ENCODE data around the gene SLC35E2B. TPM values are rescaled to one million over a fixed set of nuclear protein-coding genes. Genes with fewer than 3 reads are reported as not detected.
"Not testable (repeated sequence)": the region's sequence is repeated elsewhere in the genome, so short reads cannot be mapped to it uniquely, and the experiment has no call there.

SLC35E2B gene
- total RNA-seq, 2 experiments from 2014 or later: 23.5 to 24.5 TPM

DNA sequence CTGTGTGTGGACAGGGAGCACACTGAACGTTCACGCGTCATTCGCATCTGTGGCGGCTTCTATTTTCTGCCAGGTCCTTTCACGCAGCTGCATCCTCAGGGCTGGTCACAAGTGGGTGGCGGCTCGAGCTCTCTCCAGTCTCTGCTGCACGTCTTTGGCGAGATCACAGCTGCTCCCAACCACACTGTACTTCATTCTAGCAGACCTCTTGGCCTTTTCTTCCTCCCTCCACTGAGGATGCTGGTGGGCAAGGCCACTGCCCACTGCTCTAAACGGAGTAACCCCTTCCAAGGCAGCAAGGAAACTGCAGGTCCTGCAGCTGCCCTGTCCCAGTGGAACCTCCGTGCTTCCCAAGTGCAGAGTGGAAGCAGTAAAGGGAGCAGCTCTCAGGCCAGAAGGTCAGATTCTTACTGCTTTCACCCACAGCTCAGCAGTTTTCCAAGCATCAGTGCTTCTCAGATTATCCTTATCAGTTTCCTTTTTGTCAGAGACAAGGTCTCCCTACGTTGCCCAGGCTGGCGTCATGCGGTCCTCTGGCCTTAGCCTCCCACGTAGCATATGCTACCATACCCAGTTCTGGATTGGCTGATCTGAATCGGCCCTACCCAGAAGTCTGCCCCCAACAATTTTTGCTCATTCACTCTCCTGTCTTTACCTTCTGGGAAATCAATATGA, 44.9 kb downstream of the SLC35E2B start:
- CTCF ChIA-PET, POLR2A ChIA-PET: not testable (repeated sequence)

DNA sequence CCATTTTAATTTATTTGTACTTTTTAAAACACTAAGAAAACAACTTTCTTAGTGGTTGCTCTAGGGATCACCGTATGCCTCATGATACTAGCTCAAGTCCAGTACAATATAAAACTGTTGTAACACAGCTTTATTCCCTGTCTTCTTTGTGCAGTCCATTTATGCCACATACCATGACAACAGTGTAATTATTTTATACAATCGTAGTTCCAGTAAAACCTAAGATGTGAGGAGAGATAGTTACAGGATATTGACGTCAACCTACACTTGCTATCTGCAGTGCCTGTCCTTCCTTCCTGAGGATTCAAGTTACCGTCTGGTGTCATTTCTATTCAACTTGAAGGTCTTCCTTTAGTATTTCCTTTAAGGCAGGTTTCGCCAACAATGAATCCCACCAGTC, 46.3 kb downstream of the SLC35E2B start:
- POLR2A ChIA-PET, CTCF ChIA-PET: not testable (repeated sequence)

DNA sequence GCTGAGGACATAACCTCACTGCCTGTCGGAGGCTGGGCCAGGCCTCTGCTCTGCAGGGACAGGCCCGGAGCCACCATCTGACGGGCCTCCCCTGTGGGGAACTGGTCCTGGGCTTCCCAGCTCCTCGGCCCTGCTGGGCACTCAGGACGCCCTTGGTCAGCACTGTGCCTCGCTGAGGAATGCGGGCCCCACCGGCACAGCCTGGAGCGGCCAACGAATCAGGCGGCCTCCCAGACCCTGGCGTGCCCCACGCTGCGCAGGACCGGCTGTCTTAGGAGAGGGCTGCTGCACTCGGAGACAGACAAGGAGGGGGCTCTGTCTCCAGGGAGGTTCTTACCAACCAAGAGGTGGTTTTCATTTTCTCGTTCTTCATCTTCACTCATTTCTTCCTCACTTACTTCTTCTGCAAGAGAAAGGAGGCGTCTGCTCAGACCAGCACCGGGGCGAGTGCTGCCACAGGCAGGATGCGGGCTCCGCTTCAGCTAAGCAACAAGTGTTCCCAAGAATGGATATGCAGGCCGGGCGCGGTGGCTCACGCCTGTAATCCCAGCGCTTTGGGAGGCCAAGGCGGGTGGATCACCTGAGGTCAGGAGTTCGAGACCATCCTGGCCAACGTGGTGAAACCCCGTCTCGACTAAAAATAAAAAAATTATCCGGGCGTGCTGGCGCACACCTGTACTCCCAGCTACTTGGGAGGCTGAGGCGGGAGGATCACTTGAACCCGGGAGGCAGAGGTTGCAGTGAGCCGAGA, 51.7 kb downstream of the SLC35E2B start:
- CTCF ChIA-PET, POLR2A ChIA-PET: not testable (repeated sequence)

DNA sequence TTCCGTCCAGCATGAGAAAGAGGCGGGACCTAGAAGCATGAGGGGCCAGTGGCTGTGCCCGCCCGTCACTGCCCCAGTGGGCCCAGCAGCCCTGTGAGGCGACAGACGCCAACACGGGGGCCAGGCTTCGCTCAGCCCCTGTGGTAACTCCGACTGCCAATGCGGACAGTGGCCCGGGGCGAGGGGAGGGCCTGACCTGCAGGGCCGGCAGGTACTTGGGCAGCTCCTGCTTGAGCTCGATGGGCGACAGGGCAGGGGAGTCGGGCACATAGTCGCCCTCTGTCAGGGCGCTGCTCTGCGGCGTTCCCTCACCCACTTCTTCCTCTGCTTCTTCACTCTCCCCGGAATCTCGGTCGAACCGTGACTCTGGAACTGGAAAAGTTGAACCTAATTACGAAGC, 52.5 kb downstream of the SLC35E2B start:
- POLR2A ChIA-PET, CTCF ChIA-PET: not testable (repeated sequence)

DNA sequence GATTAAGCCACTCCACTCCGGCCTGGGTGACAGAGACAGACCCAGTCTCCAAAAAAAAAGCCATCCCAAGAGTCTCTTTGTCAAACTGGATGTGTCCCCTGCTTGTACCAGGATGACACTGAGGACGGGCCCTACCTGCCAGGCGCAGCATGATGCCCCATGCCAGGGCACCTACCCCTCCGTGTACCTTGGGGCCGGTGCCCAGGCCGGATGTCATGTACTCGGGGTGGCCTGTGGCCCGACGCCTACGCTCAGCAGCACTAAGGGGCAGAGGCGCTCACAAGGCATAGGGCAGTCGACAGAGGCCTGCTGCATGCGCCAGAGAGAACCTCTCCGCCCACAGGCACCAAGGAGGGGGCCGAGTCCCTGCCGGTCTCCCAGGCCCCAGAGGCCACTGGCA, 53.2 kb downstream of the SLC35E2B start:
- POLR2A ChIA-PET, CTCF ChIA-PET: not testable (repeated sequence)

DNA sequence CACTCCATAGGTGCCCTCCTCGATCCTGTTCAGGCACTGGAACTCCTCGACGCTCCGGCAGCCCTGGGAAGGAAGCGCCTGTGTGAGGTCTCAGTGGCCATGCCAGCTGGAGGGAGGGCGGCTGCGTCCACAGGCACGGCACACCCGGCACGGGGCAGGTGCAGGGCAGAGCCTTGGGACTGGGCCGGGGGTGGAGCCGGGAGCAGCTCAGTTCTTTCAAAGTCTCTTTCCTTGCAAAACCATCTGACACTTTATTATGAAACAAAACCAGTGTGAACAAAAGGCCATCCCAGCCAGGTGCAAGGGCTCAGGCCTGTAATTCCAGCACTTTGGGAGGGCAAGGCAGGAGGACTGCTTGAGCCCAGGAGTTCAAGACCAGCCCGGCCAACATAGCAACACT, 54.1 kb downstream of the SLC35E2B start:
- CTCF ChIA-PET, POLR2A ChIA-PET: not testable (repeated sequence)

DNA sequence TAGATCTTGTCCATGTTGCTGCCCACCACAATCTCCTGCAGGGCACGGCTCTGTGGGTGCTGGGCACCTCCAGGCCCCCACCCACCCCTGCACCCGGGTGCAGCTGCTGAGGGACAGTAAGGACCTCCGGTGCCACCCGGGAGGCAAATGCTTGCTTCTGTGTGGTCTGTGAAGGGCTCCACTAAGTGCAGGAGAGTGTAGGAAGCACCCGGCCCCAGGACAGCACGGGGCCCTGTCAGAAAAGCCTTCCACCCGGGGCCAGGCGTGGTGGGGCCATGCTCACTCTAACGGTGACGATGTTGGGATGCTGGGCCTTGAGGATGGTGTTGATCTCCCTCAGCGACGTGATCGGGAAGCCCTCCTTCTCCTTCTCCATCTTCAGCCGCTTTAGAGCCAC, 55.1 kb downstream of the SLC35E2B start:
- CTCF ChIA-PET: not testable (repeated sequence)

DNA sequence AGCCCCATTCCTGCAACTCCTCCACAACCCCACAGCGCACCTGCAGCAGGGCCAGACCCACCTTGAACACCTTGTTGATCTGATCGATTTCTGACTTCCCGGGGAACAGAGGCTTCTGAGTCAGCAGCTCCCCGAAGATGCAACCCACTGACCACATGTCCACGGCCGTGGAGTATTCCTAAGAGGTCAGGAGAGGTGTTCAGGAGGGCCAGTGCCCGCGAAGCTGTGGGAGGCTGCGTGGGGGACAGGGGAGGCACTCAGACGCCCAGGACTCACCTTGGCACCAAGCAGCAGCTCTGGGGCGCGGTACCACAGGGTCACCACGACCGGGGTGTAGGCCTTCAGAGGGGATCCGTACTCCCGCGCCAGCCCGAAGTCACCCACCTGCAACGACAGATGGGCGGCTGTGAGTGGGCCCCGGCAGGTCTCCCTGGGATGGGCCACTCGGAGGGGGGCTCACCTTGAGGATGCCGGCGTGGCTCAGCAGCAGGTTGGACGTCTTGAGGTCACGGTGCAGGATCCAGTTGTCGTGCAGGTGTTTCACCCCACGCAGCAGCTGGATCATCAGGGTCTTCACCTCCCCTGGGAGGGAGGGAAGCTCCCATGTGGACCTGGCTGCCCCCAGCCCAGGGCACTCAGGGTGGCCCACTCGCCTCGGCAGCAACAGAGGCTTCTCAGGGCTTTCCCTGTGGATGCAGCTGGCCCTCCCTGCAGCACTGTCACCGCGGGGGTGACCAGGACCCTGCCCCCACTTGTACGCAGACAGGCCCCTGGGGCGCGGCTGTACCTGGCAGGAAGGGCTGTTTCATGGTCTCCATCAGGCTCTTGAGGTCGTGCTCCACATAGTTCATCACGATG, 55.7 kb downstream of the SLC35E2B start:
- CTCF ChIA-PET, POLR2A ChIA-PET: not testable (repeated sequence)

More for the DNA sequence above, 55.1 kb downstream of the SLC35E2B start:
- POLR2A ChIA-PET: not testable (repeated sequence)

DNA sequence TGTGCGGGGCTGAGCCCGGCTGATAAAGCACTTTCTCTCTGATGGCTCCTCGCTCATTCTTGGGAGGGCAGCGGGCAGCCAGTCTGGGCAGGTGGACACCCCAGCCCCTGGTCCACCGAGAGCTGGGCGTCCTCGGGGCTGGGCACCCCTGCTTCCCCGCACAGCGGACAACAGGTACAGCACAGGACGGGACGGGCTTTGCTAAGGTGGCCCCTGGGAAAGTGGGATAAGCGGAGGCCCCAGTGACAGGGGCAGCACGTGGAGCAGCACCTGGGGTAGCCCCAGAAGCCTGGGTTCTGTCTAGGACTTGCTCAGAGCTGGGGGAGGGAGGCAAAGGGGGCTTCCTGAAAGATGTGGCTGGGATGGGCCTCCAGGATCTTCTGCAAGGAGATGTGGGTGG, 58.0 kb downstream of the SLC35E2B start:
- CTCF ChIA-PET, POLR2A ChIA-PET: not testable (repeated sequence)

DNA sequence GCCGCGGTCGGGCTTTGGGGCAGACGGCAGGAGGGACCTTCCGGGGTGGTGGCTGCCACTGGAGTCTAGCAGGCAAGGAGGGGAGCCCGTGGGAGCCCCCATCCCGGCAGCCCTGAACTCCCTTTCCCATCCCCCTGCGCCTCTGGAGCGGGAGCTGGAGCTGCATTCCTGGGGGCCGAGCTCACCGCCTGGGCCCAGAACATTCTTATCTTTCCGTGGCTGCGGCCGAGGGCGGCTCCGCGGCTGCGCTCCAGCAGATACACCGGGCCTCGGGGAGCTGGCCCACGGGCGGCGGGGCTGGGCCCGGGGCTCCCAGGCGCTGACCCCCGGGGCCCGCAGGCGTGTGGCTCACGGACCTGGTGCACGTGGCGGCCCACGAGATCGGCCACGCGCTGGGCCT, 59.2 kb downstream of the SLC35E2B start:
- POLR2A ChIA-PET, CTCF ChIA-PET: not testable (repeated sequence)

DNA sequence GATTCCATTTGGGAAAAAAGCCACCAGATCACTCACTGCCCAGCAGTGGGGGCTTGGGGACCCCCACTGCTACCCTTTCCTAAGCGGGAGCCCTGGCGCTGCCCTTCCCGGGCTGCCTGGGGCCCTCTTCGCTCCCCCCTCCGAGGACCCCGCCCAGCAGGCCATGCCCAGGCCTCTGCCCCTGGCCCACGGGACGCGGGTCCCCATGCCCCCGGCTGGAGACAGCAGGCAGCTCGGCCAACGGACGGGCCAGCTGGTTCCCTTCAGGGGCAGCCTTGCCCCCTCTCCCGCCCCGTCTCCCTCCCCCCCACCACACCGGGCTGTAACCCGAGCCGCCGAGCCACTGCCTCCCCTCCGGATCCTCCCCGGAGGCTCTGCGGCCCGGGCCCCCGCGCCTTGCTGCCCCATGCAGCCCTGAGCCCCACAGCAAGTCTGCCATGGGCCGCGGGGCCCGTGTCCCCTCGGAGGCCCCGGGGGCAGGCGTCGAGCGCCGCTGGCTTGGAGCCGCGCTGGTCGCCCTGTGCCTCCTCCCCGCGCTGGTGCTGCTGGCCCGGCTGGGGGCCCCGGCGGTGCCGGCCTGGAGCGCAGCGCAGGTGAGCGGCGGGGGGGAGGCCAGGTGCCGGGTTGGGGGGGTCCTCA, 60.7 kb downstream of the SLC35E2B start, which contains the start of gene MMP23B:
Gene MMP23B, plus strand, starts transcription at position 392 of the 639 bp plus-strand sequence. Its CDS starts 46 bp downstream, at position 438.
- POLR2A ChIA-PET: no interaction called here
- CTCF ChIA-PET: no interaction called here

DNA sequence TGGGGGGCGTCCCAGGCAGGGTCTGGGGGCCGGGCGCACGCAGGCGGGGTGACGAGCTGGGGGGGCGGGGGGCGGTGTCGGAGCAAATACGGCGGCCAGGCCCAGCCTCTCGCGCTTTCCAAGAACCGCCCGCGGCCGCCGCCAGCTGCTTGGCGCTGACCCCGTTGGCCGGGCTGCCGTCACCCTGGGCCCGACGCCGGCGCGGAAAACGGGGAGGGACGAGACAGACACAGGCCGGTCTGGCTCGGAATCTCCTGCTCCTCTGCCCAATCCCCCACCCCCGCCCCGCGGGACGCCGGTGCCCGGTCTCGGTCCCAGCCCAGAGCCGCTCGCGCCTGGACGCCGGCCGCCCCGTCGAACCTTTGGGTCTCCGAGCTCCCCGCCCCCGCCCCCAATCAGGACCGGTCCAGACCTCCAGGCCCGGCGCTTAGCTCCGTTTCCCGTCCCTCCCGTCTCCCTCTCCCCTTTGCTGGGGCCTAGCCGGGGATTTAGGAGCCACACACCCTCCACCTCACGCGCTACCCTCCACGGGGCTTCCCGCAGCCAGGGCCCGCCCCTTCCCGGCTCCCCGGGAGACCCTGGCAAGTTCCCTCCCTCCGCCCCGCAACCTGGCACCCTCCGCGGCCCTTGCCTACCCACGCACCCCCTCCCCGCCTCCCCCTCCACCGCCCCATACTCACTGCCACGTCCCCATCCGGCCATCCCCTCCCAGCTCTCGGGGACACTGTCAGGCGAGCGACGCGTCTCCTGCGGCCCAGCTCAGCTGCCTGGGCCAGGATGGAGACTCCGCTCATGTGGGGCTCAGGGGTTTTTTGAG, 61.4 kb downstream of the SLC35E2B start:
- ChIA-PET CTCF (interaction anchor here (1.0 to 1.1 kb wide), 2 partner anchors 17 to 73 kb away, joined by 3 to 6 read pairs; no protein-coding TSS in a partner anchor), POLR2A (interaction anchor here (1.6 kb wide), 1 partner anchor 16 kb away, joined by 11 read pairs; the partner anchor contains the start of gene MIB2)

DNA sequence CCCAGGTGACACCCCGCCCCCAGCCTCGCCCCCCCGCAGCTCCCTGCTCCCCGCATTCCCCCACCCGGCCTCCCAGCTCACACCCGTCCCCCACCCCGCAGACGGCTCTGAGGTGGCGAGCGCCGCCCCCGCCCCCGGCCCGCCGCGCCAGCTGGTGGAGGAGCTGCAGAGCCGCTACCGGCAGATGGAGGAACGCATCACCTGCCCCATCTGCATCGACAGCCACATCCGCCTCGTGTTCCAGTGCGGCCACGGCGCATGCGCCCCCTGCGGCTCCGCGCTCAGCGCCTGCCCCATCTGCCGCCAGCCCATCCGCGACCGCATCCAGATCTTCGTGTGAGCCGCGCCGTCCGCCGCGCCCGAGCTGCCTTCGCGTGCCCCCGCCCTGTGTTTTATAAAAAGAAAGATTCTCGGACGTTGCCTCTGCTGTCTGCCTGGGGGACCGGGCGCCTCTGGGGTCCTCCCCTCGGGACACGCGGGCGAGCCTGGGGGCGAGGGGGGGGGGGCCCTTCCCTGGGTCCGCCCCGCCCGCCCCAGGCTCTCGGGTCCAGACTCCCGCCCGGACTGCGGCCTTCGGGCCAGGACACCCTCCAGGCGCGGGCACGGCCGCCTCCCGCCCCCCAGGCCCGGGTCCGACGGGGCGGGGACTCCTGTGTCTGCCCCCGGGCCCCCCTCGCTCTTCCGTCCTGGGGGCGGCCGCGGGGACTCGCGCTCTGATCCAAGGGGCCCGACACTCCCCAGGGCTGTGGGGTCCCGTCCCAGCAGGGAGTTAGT, 62.2 kb downstream of the SLC35E2B start:
- POLR2A ChIA-PET: interaction anchor here (0.6 to 1.6 kb wide), 5 partner anchors 15 to 289 kb away, joined by 3 to 11 read pairs (median 5); partner anchors contain the start of genes CCNL2 and MIB2

DNA sequence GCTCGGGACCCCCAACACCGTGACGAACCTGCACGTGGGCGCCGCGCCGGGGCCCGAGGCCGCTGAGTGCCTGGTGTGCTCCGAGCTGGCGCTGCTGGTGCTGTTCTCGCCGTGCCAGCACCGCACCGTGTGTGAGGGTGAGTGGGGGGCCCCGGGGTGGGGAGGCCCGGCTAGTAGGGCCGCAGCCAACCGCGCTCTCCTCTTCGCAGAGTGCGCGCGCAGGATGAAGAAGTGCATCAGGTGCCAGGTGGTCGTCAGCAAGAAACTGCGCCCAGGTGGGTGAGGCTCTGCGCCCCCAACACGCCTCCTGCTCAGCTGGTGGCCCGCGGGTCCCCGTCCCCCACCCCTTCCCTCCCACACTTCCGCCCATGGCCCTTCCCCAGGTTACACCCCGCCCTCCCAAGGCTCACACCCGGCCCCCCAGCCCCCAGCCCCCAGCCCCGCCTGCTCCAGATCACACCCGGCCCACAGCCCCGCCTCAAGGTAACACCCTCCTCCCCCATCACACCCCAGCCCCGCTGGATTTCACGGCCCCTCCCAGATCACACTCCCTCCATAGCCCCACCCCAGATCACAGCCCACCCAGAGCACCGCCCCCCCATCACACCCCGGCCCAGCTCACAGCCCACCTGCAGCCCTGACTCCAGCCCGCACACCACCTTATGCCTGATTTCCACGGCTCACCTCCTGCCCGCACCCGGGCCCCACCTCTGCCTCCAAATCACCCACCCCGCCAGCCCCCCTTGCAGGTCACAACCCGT, 63.0 kb downstream of the SLC35E2B start:
- CTCF ChIA-PET: no interaction called here
- POLR2A ChIA-PET: interaction anchor here (0.6 to 1.6 kb wide), 7 partner anchors 14 to 290 kb away, joined by 3 to 11 read pairs (median 4); partner anchors contain the start of genes CCNL2 and MIB2

More for the DNA sequence above, 62.2 kb downstream of the SLC35E2B start:
- CTCF ChIA-PET: interaction anchor here (1.0 to 1.1 kb wide), 2 partner anchors 16 to 72 kb away, joined by 3 to 6 read pairs; no protein-coding TSS in a partner anchor

DNA sequence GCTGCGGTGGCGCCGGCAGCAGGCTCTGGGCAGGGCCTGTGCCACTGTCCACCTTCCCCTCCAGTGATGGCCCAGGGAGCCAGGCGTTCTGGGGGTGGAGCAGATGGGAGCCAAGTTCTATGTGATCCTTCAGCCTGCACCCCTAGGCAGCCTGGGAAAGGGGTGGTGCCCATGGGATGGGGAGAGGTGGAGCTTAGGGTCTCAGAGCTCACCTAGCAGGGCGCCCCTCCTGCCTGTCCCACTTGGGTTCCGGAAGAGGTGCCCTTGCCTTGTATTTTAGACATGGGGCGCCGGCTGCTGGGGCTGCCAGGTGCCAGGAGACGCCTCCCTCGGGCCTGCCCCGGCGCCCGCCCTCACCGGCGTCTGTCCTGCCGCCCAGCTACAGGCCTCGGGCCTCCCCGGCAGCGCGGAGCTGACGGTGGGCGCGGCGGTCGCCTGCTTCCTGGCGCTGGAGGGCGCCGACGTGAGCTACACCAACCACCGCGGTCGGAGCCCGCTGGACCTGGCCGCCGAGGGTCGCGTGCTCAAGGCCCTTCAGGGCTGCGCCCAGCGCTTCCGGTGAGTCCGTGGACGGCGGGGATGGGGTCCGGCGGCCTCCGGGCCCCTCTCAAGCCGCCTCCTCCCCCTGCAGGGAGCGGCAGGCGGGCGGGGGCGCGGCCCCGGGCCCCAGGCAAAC, 63.7 kb downstream of the SLC35E2B start:
- CTCF ChIA-PET: no interaction called here
- POLR2A ChIA-PET: interaction anchor here (0.6 to 1.6 kb wide), 5 partner anchors 13 to 82 kb away, joined by 3 to 14 read pairs (median 4); partner anchors contain the start of gene MIB2

Data from activated CD8-positive, alpha-beta memory T cell treated with anti-CD3 and anti-CD28 coated beads for 36 hours (primary cell).